HG03108 (cell line): Measurements from ENCODE around the gene CABP4.
"Not testable (repeated sequence)": the region's sequence is repeated elsewhere in the genome, so short reads cannot be mapped to it uniquely, and the experiment has no call there.

ENCODE experiments used
- ATAC-seq: cut with Tn5 transposase; IDR thresholded peaks from one replicate; pipeline ENCODE4 v1.9.1; 2021; ENCODE audit warnings: moderate library complexity; ENCODE audit not compliant: unreplicated experiment

The CABP4 gene

DNA sequence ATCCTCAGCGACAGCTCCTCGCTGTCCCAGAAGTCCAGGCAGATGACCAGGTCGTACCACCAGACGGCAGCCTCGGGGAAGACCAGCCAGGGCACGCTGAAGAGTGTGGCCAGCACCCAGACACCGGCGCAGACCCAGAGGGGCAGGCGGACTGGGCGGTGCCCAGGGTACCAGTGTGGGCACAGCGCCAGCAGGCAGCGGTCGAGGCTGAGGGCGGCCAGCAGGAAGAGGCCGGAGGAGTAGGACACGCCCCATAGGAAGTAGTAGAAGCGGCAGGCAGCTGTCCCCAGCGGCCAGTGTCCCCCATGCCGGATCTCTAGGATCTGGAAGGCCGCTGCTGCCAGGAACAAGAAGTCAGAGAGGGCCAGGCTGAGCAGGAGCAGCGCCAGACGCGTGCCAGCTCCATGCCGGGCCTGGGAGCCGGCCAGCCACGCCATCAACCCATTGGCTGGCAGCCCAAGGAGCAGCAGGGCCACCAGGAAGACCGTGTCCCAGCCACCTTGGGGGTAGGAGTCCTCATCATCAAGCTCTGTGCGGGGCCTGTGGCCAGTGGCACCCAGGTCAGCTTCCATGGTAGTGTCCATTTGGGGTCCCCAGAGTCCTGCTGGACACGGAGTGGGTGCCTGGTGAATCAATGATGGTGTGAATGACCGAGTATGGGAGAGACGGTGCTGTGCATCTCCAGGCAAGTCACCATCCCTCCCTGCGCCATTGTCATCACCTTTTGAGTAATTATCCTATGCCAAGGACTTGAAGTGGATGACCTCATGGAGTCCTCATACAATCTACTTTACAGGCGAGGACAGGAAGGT, 2.8 kb upstream of the CABP4 start, which contains the start of gene GPR152:
Gene GPR152 (minus strand): TSS at position 589 of the 812 bp plus-strand sequence. CDS start 5 bp downstream, at position 584.
- no peak for ATAC-seq

DNA sequence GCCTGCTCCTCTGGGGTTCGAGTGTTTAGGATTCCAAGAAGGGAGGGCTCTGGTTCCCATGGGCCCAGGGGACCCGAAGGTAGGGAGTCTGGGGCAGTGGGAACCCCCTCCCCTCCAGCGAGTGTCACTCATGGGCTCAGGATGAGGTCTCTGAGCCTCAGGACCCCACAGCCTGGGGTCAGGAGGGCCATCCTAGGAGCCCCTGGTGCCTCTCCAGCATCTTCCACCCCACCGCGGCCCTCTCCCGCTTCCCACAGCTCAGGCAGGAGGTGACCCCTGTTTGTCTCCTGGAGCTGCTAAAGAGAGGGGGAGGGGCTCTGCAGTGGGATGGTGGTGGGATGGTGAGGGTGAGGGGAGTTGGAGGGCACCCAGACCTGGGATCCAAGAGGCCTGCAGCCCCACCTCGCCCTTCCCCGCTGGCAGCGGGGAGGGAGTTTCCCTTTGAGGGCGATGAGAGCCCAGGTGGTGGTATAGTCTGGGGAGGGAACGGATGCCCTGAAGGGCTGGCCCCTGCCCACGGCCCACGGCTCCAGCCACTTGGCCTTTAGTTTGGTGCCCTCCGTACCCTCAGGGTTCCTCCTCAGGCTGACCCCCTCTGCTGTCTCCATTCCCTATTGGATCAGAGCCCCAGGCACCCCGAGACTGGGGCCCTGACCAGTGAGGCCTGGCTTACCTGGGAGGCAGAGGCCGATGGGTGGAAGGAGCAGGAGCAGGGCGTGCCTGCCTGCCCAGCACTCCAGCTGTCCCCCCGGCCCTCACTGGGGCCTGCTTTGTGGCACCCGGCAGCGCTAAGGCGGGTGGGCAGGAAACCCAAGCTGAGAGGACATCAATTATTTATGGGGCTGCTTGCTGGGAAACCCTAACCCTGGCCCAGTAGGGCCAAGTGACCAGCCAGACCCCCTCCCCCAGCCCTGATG, 1.1 kb upstream of the CABP4 start:
- ATAC-seq, result no peak

- ATAC-seq, result no peak
Measured at GRCh38 chr11:67456068-67456705, 1.0 kb downstream of the CABP4 start.

DNA sequence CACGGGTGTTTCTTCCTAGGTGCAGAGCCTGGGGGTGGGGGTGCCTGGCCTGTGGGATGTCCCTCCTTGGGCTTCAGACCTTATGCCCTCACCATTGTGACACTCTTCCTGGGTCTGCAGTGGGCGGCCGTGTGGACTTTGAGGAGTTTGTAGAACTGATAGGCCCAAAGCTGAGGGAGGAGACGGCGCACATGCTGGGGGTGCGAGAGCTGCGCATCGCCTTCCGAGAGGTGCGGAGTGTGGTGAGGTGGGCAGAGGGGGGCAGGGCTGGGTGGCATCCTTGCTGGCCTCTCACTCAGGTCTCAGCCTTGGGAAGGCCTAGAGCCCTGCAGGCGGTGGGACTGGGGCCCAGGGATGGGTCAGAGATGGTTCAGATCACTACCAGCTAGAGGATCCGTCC, 2.3 kb downstream of the CABP4 start:
- ATAC-seq, result no peak

- no peak for ATAC-seq
Measured at GRCh38 chr11:67458266-67458665, 3.1 kb downstream of the CABP4 start.

DNA sequence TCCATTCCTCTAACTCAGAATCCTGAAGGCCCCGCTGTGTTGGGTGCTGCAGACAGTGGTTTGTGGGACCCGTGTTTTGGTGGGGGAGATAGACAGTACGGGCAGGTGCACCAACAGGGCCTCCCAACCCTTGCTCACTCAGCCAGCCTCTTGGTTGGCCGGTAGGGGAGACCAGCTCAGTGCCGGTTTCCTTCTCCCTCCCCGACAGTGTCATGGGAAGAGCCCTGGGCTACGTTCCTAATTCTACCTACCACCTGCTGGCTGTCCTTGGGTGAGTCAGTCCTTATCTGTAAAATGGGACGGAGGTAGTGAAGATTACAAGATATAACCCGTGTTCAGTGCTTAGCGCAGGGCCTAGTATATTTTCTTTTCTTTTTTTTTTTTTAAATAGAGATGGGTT, 8.0 kb downstream of the CABP4 start:
- no peak for ATAC-seq

DNA sequence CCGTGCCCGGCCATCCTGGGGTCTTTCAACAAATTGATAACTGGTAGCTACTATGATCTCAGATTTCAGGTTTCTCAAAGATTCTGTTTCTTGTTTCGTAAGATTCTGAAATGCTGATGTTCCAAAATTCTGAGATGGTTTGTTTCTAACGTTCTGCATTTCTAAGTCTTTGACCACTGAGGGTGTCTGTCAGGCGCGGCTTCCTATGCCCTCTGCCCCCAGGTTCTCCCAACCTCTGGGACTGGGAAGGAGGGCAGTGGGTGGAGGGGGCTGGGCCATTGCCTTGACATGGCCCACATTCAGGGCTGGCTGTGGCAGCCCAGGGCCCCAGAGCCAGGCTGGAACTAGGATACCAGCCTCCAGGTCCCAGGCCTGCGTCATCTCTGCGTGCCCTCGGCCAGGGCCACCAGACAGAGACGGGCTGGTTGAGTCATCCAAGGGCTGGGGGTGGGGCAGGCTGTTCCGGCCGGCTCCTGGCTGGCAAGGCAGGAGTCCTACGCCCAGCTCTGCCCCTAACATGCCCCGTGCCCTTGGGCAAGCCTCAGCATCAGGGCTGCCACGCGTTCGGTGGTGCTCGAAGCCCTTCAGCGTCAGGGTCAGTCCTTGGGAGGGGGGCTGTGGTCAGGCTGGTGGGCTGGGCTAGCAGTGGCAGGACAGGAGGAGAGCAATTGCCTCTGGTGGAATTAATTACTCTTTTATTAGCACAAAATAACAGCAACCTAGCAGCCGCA, 8.7 kb downstream of the CABP4 start:
- no peak for ATAC-seq

DNA sequence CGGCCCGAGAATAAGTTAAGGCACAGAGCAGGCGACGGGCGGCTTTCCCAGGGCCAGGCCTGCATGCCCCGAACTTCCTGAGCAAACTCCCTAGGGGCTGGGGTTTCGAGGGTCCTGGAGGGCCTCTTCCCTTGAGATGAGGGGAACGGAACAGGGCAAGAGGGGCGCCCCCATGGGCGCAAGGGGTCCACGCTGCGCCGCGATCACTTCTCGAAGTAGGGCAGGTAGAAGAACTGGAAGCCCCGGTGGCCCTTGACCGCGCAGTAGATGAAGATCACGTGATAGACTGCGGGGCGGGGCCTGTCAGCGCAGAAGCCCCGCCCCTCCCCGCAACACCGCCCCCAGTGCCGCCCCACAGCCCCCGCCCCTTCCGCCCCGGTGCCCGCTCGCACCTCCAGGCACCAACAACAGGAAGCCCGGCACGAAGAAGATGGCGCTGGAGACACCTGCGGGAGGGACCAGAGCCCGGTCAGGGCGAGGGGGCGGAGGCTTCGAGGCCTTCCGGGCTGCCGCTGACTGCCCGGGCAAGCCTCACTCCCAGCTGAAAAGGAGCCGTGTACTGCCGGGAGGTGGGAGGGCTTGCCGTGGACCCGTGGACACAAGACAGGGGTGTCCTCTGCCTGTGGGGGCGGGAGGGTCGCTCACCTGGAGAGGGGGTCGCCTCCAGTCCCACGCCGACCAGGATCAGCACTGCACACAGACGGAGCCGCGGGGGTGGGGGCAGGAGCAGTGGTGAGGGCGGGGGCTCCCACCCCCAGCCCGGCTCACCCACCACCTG, 9.4 kb downstream of the CABP4 start:
- ATAC-seq, result peak; percentile 53

- ATAC-seq, result no peak
Measured at GRCh38 chr11:67465189-67465510, 10.0 kb downstream of the CABP4 start.

DNA sequence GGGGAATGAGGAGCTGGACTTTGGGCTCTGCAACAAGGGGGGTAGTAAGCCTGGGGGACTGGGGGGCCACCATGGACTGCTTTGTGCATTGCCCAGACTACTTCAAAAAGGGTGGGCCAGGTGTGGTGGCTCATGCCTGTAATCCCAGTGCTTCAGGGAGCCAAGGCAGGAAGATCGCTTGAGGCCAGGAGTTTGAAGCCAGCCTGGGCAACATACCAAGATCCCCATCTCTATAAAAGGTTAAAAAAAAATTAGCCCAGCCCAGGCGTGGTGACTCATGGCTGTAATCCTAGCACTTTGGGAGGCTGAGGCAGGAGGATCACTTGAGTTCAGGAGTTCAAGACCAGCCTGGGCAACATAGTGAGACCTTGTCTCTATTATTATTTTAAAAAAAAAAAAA, 10.4 kb downstream of the CABP4 start:
- ATAC-seq, result not testable (repeated sequence)

- no peak for ATAC-seq
Measured at GRCh38 chr11:67466367-67466766, 11.2 kb downstream of the CABP4 start.

DNA sequence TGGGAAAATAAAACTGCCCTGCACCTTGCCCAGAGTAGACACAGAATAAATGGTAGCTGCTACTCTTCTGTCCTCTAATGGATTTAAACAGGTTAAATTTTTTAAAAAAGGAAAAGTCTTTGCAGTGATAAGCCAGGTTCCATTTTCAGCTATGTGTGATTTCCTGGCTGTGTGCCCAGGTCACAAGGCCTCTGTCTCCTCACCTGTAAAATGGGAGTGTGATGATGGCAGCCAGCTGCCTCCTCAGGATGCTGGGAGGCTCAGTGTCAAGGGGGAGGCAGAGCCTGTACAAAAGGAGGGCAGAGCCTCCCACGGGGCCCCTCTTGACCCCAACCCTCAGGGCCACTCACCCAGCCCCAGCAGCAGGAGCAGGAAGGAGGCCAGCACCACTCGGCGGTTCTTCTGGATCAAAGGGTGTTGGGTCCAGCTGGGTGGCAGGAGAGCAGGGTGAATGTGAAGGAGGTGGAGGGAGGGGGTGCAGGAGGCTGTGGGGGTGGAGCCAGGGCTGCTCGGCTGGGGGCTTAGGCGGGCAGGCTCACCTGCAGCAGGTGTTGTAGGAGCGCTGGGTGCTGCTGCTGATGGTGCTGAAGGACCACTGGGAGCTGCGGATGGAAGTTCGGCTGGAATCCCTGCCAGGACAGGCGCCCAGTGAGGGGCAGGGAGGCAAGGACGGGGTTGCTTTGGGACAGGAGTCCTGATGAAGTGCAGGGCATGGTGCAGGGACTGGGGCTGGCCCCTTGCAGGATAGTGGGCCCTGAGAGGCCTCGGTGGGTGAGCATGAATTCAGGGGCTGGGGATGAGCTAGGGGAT, 12.0 kb downstream of the CABP4 start:
- ATAC-seq, result no peak

- ATAC-seq, result no peak
Measured at GRCh38 chr11:67468056-67468455, 12.9 kb downstream of the CABP4 start.

DNA sequence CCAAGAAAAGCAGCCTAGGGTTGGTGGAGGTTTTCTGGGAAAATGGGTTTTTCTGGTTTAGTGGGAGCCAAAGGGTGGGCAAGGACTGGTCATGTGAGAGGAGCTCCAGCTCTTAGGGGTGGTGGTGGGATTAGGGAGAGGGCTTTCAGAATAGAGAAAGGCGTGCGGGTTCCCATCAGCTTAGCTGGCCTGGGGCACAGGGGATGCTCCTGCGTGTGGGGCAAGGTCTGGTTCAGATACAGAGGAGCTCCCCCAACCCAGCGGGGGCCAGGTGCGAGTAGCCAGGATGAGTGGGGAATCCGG, 13.3 kb downstream of the CABP4 start:
- ATAC-seq, result no peak

- peak; percentile 60 for ATAC-seq
Measured at GRCh38 chr11:67468759-67469507, 13.8 kb downstream of the CABP4 start, which contains the start of gene TMEM134. TMEM134 (minus strand) TSS chr11:67469251; CDS start chr11:67469192, 59 bp downstream.

DNA sequence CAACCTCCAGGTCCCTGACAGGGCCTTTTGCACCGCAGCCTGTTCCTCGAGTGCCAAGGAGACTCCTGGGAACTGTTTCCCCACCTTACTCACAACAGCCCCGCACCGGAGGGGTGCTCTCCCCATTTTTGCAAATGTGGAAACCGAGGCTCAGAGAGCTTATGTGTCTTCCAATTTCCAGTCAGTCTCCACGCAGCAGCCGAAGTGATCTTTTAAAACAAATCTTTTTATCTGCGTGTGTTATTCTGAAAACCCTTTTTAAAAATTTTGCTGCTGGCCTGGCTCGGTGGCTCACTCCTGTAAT, 14.3 kb downstream of the CABP4 start:
- no peak for ATAC-seq

DNA sequence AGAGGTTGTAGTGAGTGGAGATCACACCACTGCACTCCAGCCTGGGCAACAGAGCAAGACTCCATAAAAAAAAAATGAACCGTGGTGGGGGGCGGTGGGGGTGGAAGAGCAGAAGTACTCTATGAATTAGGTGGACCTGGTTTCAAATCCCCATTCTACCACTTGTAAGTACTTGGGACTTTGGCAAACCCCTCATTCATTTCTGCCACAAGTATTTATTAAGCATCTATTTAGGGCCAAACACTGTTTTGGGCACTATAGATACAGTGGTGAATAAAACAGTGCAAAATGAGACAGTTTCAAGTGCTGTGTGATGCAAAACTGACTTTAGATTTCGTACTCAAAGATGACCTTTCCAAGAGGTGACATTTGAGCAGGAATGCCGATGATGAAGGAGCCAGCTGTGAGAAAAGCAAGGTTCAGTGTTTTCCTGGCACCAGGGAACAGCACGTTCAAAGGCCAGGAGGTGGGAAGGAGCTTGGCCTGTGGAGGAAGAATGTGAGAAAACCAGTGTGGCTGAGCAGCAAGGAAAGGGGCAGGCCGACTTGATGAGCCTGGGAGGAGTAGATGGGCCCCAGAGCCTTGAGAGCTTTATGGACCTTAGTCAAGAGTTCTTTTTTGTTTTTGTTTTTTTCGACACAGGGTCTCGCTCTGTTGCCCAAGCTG, 15.3 kb downstream of the CABP4 start:
- no peak for ATAC-seq

DNA sequence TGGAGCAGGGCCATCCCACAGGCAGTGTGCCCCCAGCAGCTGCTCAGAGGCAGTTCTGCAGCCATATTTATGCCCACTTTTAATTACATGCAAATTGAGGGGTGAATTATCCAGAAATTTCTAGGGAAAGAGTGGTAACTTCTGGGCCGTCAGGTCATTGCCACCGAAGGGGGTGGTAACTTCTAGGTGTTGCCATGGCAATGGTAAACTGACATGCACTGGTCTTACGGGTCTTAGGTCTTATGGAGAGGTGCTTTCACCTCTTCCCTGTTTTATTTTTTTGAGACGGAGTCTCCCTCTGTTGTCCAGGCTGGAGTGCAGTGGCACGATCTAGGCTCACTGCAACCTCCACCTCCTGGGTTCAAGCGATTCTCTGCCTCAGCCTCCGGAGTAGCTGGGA, 17.7 kb downstream of the CABP4 start:
- no peak for ATAC-seq
